Epidermal melanocyte (primary cell): ENCODE measurements around the gene CHRNA3.
A peak's percentile ranks its signal among the peaks of the same experiment; 100 is the strongest.
"Not testable (repeated sequence)": the region's sequence is repeated elsewhere in the genome, so short reads cannot be mapped to it uniquely, and the experiment has no call there.

Experiments
- DNase-seq: peaks from one replicate; pipeline ENCODE4 v3.0.0; 2011; ENCODE audit warnings: low spot score; ENCODE audit not compliant: insufficient read length

Gene CHRNA3

GRCh38 chr15:78618064-78618463, 2.7 kb downstream of the CHRNA3 start:
- DNase-seq = no peak

GRCh38 chr15:78617516-78617915, 3.3 kb downstream of the CHRNA3 start:
- DNase-seq = no peak

- DNase-seq = no peak
These were observed 3.7 kb downstream of the CHRNA3 start for GRCh38 chr15:78617076-78617475.

- DNase-seq = no peak
These were observed 4.3 kb downstream of the CHRNA3 start for GRCh38 chr15:78616506-78616905.

GRCh38 chr15:78615151-78615589, 5.6 kb downstream of the CHRNA3 start:
- no peak for DNase-seq

GRCh38 chr15:78614021-78614420, 6.8 kb downstream of the CHRNA3 start:
- no peak for DNase-seq

GRCh38 chr15:78609551-78609950, 11.2 kb downstream of the CHRNA3 start:
- not testable (repeated sequence) for DNase-seq

GRCh38 chr15:78605680-78606079, 15.1 kb downstream of the CHRNA3 start:
- no peak for DNase-seq

- DNase-seq = no peak
These were observed 15.6 kb downstream of the CHRNA3 start for GRCh38 chr15:78605201-78605600.

GRCh38 chr15:78604420-78604819, 16.4 kb downstream of the CHRNA3 start:
- no peak for DNase-seq

GRCh38 chr15:78603467-78603866, 17.3 kb downstream of the CHRNA3 start:
- no peak for DNase-seq

GRCh38 chr15:78599189-78599588, 21.6 kb downstream of the CHRNA3 start:
- no peak for DNase-seq

GRCh38 chr15:78598348-78598747, 22.4 kb downstream of the CHRNA3 start:
- no peak for DNase-seq

GRCh38 chr15:78597583-78597982, 23.2 kb downstream of the CHRNA3 start:
- no peak for DNase-seq

GRCh38 chr15:78574944-78575343, 45.9 kb downstream of the CHRNA3 start:
- DNase-seq = no peak

GRCh38 chr15:78573416-78573815, 47.4 kb downstream of the CHRNA3 start:
- DNase-seq = no peak

GRCh38 chr15:78571382-78571781, 49.4 kb downstream of the CHRNA3 start:
- DNase-seq = no peak

- DNase-seq = no peak
These were observed 50.1 kb downstream of the CHRNA3 start for GRCh38 chr15:78570710-78571109.

GRCh38 chr15:78567531-78567930, 53.3 kb downstream of the CHRNA3 start:
- DNase-seq = no peak

GRCh38 chr15:78565951-78566774, 54.6 kb downstream of the CHRNA3 start:
- no peak for DNase-seq

GRCh38 chr15:78565097-78565950, 55.5 kb downstream of the CHRNA3 start, which contains the start of gene CHRNA5:
TSS of gene CHRNA5 (plus strand) at chr15:78565520. CDS start at chr15:78565720, 200 bp downstream.
- DNase-seq = peak; percentile 50

GRCh38 chr15:78564743-78565096, 56.1 kb downstream of the CHRNA3 start:
- DNase-seq = no peak
